ENCODE results near the gene TMPRSS4.

Gene TMPRSS4

GRCh38 chr11:118170231-118170630 is 93.4 kb downstream of the TMPRSS4 start:
- Histone ChIP-seq H3K36me3 (replicated peaks; ENCODE audit: low read depth, low read length) (no peaks in the 10 kb centered on the region), H3K4me2 (ENCODE audit: low read length) (no peak overlapping the region), H3K79me2 (ENCODE audit: low read length) (no peaks in the 10 kb centered on the region), H2AFZ (ENCODE audit: low read depth, low read length) (no peak overlapping the region), H3K4me1 (ENCODE audit: low read length) (peaks cover 9% of the 10 kb centered on the region), H3K27ac (ENCODE audit: low read length) (no peak overlapping the region), H3K9me3 (ENCODE audit: insufficient read depth, low read length) (no peaks in the 10 kb centered on the region), H4K20me1 (ENCODE audit: insufficient read depth, low read length) (no peaks in the 10 kb centered on the region), H3K4me3 (ENCODE audit: low read length) (no peak overlapping the region), H3K9ac (ENCODE audit: low read length) (no peak overlapping the region), H3K27me3 (ENCODE audit: low read depth, low read length) (0 out of 2 replicates have a peak, but pooled peaks cover 6% of the 10 kb centered on the region)
- TF ChIP-seq EZH2phosphoT487 (IDR thresholded peaks at IDR 0.05; ENCODE audit: low read depth) (no peak), CTCF (IDR thresholded peaks at IDR 0.05; ENCODE audit: low read depth, low read length) (no peak)

GRCh38 chr11:118170882-118171268 is 94.0 kb downstream of the TMPRSS4 start:
- Histone ChIP-seq H3K27ac (ENCODE audit: low read length) (no peak overlapping the region), H3K4me3 (ENCODE audit: low read length) (no peak overlapping the region)

More at GRCh38 chr11:118170882-118171268, 94.0 kb downstream of the TMPRSS4 start:
- H3K4me1 ChIP-seq (ENCODE audit: low read length) = peaks cover 16% of the 10 kb centered on the region
- no peaks in the 10 kb centered on the region for H3K79me2 ChIP-seq (ENCODE audit: low read length)
- 0 out of 2 replicates have a peak, but pooled peaks cover 6% of the 10 kb centered on the region for H3K27me3 ChIP-seq (ENCODE audit: low read depth, low read length)
- TF ChIP-seq EZH2phosphoT487 (IDR thresholded peaks at IDR 0.05; ENCODE audit: low read depth) (no peak), CTCF (IDR thresholded peaks at IDR 0.05; ENCODE audit: low read depth, low read length) (no peak)
- H3K36me3 ChIP-seq (replicated peaks; ENCODE audit: low read depth, low read length) = no peaks in the 10 kb centered on the region
- H3K4me2 ChIP-seq (ENCODE audit: low read length) = no peak overlapping the region
- no peaks in the 10 kb centered on the region for H3K9me3 ChIP-seq (ENCODE audit: insufficient read depth, low read length)
- H4K20me1 ChIP-seq (ENCODE audit: insufficient read depth, low read length) = no peaks in the 10 kb centered on the region
- no peak overlapping the region for H3K9ac ChIP-seq (ENCODE audit: low read length)
- H2AFZ ChIP-seq (ENCODE audit: low read depth, low read length) = no peak overlapping the region

All from OCI-LY3 (cell line).